Panc1 (cell line): ENCODE results near the gene SYCP3. TPM values are rescaled to one million over a fixed set of nuclear protein-coding genes. Genes with fewer than 3 reads are reported as not detected.

ENCODE experiments used
- ATAC-seq: fragments of 200-7000 bp; cut with Tn5 transposase; 2 replicates; pipeline ENCODE4 v1.9.1; 2020; ENCODE audit warnings: mild to moderate bottlenecking, moderate library complexity
- BruUV-seq: library from RNA; stranded (reverse); fragments of 400-500 nt; replicated peaks from 2 replicates; lab custom pipeline; 2021; lab: Mats Ljungman, UMichigan
- CTCF ChIA-PET: fragments of 300-600 bp; sonication (Branson Sonifier 250); formaldehyde crosslinking; loops from one replicate; lab custom pipeline; 2022; ENCODE audit warnings: antibody characterized with exemption; lab: Charles Lee
- POLR2A ChIA-PET: fragments of 300-600 bp; sonication (Branson Sonifier 250); formaldehyde crosslinking; loops from one replicate; lab custom pipeline; 2022; ENCODE audit warnings: antibody characterized with exemption; lab: Charles Lee
- DNase-seq: peaks from one replicate; pipeline ENCODE4 v3.0.0-alpha.2; 2010; ENCODE audit warnings: low read depth, low spot score
- H3K27ac ChIP-seq: 2 replicates; pipeline ENCODE4 v1.5.1; 2011; ENCODE audit warnings: mild to moderate bottlenecking, low read length, inconsistent platforms
- H3K27me3 ChIP-seq: fragments of 200-500 bp; sonication (Bioruptor generic); 2 replicates; pipeline ENCODE4 v1.6.0; 2014; ENCODE audit warnings: low read length, inconsistent platforms; ENCODE audit not compliant: control insufficient read depth, insufficient read depth
- H3K36me3 ChIP-seq: fragments of 200-500 bp; sonication (Bioruptor generic); 2 replicates; pipeline ENCODE4 v1.5.1; 2014; ENCODE audit warnings: inconsistent platforms, mild to moderate bottlenecking, low read length, moderate library complexity; ENCODE audit not compliant: control insufficient read depth, insufficient read depth
- H3K4me1 ChIP-seq: 2 replicates; pipeline ENCODE4 v1.5.1; 2011; ENCODE audit warnings: inconsistent platforms, mild to moderate bottlenecking, low read length, moderate library complexity; ENCODE audit not compliant: control insufficient read depth, insufficient read depth
- H3K4me3 ChIP-seq, 2 experiments: 2 replicates each; pipeline ENCODE4 v1.5.1; 2011 to 2012; ENCODE audit warnings: low read depth in 2 of 2, low read length in 2 of 2, mild to moderate bottlenecking in 2 of 2, inconsistent platforms in 1 of 2, moderate library complexity in 1 of 2
- H3K9me3 ChIP-seq: fragments of 200-500 bp; sonication (Bioruptor generic); 2 replicates; pipeline ENCODE4 v1.5.1; 2014; ENCODE audit warnings: low read depth, mild to moderate bottlenecking, inconsistent platforms, low read length, moderate library complexity; ENCODE audit not compliant: control insufficient read depth, insufficient read depth
- CTCF ChIP-seq: fragments of 450-650 bp; IDR thresholded peaks from 2 replicates; pipeline ENCODE4 v1.5.1; 2017; ENCODE audit warnings: mild to moderate bottlenecking
- POLR2AphosphoS5 ChIP-seq: IDR thresholded peaks from 2 replicates; pipeline ENCODE4 v1.6.1; 2012; ENCODE audit warnings: mild to moderate bottlenecking, low read depth, low read length, moderate library complexity
- REST ChIP-seq, 2 experiments: IDR thresholded peaks; 2 replicates each; pipeline ENCODE4 v1.6.1; 2011 to 2012; ENCODE audit warnings: low read depth in 2 of 2, control low read depth in 1 of 2, low read length in 1 of 2, mild to moderate bottlenecking in 1 of 2, moderate library complexity in 1 of 2; ENCODE audit not compliant: insufficient read depth in 1 of 2
- SIN3A ChIP-seq: IDR thresholded peaks from 2 replicates; pipeline ENCODE4 v1.6.1; 2012; ENCODE audit warnings: low read depth, mild to moderate bottlenecking, low read length, moderate library complexity, borderline replicate concordance; ENCODE audit not compliant: insufficient read depth
- TCF7L2 ChIP-seq: IDR thresholded peaks from 2 replicates; pipeline ENCODE4 v1.6.1; 2011; ENCODE audit warnings: mild to moderate bottlenecking, low read depth, low read length, inconsistent platforms
- in situ Hi-C: cut with HindIII; loops from 2 replicates; pipeline ENCODE4 v1.10.0; 2016; ENCODE audit warnings: low sequenced_read_pairs, low pct_unique_long_range_greater_than_20kb
- intact Hi-C: fragments of 100-400 bp; cut with micrococcal nuclease; formaldehyde crosslinking; loops from one replicate; pipeline ENCODE4 v1.10.0; 2022; ENCODE audit not compliant: unreplicated experiment
- total RNA-seq: library from RNA; stranded (reverse); gene quantifications from one replicate; pipeline ENCODE4 v1.2.1, GENCODE V29; 2021; ENCODE audit not compliant: unreplicated experiment

SYCP3 gene
- total RNA-seq, 1 experiment from 2014 or later = not detected

- ChIA-PET POLR2A (no interaction called here), CTCF (no interaction called here)
- no TSS peak for BruUV-seq
- H3K4me1 ChIP-seq = no peaks in the 10 kb centered on the region
- intact Hi-C loops = no loop called here
- ATAC-seq (peak; percentile 38; the same call in 1 of the 2 replicates), DNase-seq (no peak)
- TF ChIP-seq CTCF (no peak), REST (IDR thresholded peaks at IDR 0.05; ENCODE audit: insufficient read depth in 1 of 2, low read depth in 2 of 2, low read length in 1 of 2) (no peak), TCF7L2 (no peak), POLR2AphosphoS5 (no peak), SIN3A (no peak)
- H3K4me3 ChIP-seq = no peak overlapping the region
- no peaks in the 10 kb centered on the region for H3K27me3 ChIP-seq
- H3K36me3 ChIP-seq = no peaks in the 10 kb centered on the region; the same call in 1 of the 2 replicates
- H3K27ac ChIP-seq = no peak overlapping the region
- in situ Hi-C loops = no loop called here
- H3K9me3 ChIP-seq = no peaks in the 10 kb centered on the region
Measured at GRCh38 chr12:101743724-101744472, 4.6 kb upstream of the SYCP3 start.

- ATAC-seq (no peak), DNase-seq (no peak)
- TF ChIP-seq TCF7L2 = no peak
- TF ChIP-seq SIN3A = no peak
- no peak for TF ChIP-seq CTCF
- no peak for TF ChIP-seq POLR2AphosphoS5
- TF ChIP-seq REST (IDR thresholded peaks at IDR 0.05; ENCODE audit: insufficient read depth in 1 of 2, low read depth in 2 of 2, low read length in 1 of 2) = no peak
- no peak overlapping the region for H3K4me3 ChIP-seq
- no peaks in the 10 kb centered on the region; the same call in 1 of the 2 replicates for H3K36me3 ChIP-seq
- ChIA-PET CTCF (no interaction called here), POLR2A (no interaction called here)
- in situ Hi-C loops (no loop called here), intact Hi-C loops (no loop called here)
- no peak overlapping the region for H3K27ac ChIP-seq
- no peaks in the 10 kb centered on the region for H3K4me1 ChIP-seq
- no TSS peak for BruUV-seq
- no peaks in the 10 kb centered on the region for H3K27me3 ChIP-seq
- H3K9me3 ChIP-seq = no peaks in the 10 kb centered on the region
Measured at GRCh38 chr12:101743242-101743641, 4.0 kb upstream of the SYCP3 start.
